Measurements from ENCODE around the gene TIGD1. TPM values are rescaled to one million over a fixed set of nuclear protein-coding genes. Genes with fewer than 3 reads are reported as not detected.

The TIGD1 gene
- total and polyA plus RNA-seq, 2 of the 13 experiments (the other 11 are each of a cell fraction or from before 2014, with no cell fraction given): 3.5 to 9.5 TPM

GRCh38 chr2:232526372-232526941, 23.9 kb downstream of the TIGD1 start (continued):
- no peak for TF ChIP-seq MYNN (CRISPR knock-in tag; IDR thresholded peaks at IDR 0.05; ENCODE audit: low read depth)
- 0 out of 2 replicates have a peak, but pooled peaks have one; percentile 33 for TF ChIP-seq THAP9 (CRISPR knock-in tag; IDR thresholded peaks at IDR 0.05; ENCODE audit: borderline replicate concordance)
- TF ChIP-seq, protein P1, sequence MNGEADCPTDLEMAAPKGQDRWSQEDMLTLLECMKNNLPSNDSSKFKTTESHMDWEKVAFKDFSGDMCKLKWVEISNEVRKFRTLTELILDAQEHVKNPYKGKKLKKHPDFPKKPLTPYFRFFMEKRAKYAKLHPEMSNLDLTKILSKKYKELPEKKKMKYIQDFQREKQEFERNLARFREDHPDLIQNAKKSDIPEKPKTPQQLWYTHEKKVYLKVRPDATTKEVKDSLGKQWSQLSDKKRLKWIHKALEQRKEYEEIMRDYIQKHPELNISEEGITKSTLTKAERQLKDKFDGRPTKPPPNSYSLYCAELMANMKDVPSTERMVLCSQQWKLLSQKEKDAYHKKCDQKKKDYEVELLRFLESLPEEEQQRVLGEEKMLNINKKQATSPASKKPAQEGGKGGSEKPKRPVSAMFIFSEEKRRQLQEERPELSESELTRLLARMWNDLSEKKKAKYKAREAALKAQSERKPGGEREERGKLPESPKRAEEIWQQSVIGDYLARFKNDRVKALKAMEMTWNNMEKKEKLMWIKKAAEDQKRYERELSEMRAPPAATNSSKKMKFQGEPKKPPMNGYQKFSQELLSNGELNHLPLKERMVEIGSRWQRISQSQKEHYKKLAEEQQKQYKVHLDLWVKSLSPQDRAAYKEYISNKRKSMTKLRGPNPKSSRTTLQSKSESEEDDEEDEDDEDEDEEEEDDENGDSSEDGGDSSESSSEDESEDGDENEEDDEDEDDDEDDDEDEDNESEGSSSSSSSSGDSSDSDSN (CRISPR knock-in tag; IDR thresholded peaks at IDR 0.05): peak; percentile 16; the same call in 1 of the 2 replicates
- no peak for TF ChIP-seq HNRNPLL (IDR thresholded peaks at IDR 0.05; ENCODE audit: low read depth, low read length, poor library complexity, severe bottlenecking)
- 0 out of 2 replicates have a peak, but pooled peaks have one; percentile 22 for TF ChIP-seq ZNF350 (CRISPR knock-in tag; IDR thresholded peaks at IDR 0.05; ENCODE audit: borderline replicate concordance, low read depth)
- 0 out of 2 replicates have a peak, but pooled peaks have one; percentile 45 for TF ChIP-seq ZNF567 (CRISPR knock-in tag; IDR thresholded peaks at IDR 0.05; ENCODE audit: borderline replicate concordance)
- TF ChIP-seq ZNF556 (CRISPR knock-in tag; IDR thresholded peaks at IDR 0.05; ENCODE audit: borderline replicate concordance): 0 out of 2 replicates have a peak, but pooled peaks have one; percentile 26
- TF ChIP-seq CAMTA2 (CRISPR knock-in tag; IDR thresholded peaks at IDR 0.05; ENCODE audit: borderline replicate concordance): no peak
- no peak for TF ChIP-seq TFDP2 (CRISPR knock-in tag; IDR thresholded peaks at IDR 0.05)
- TF ChIP-seq ZNF740 (CRISPR knock-in tag; IDR thresholded peaks at IDR 0.05): no peak
- no peak for TF ChIP-seq ZNF160 (CRISPR knock-in tag; IDR thresholded peaks at IDR 0.05)
- TF ChIP-seq, protein P2, sequence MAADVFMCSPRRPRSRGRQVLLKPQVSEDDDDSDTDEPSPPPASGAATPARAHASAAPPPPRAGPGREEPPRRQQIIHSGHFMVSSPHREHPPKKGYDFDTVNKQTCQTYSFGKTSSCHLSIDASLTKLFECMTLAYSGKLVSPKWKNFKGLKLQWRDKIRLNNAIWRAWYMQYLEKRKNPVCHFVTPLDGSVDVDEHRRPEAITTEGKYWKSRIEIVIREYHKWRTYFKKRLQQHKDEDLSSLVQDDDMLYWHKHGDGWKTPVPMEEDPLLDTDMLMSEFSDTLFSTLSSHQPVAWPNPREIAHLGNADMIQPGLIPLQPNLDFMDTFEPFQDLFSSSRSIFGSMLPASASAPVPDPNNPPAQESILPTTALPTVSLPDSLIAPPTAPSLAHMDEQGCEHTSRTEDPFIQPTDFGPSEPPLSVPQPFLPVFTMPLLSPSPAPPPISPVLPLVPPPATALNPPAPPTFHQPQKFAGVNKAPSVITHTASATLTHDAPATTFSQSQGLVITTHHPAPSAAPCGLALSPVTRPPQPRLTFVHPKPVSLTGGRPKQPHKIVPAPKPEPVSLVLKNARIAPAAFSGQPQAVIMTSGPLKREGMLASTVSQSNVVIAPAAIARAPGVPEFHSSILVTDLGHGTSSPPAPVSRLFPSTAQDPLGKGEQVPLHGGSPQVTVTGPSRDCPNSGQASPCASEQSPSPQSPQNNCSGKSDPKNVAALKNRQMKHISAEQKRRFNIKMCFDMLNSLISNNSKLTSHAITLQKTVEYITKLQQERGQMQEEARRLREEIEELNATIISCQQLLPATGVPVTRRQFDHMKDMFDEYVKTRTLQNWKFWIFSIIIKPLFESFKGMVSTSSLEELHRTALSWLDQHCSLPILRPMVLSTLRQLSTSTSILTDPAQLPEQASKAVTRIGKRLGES (CRISPR knock-in tag; IDR thresholded peaks at IDR 0.05; ENCODE audit: borderline replicate concordance): no peak
- TF ChIP-seq KAT2B (IDR thresholded peaks at IDR 0.05; ENCODE audit: borderline replicate concordance, low read depth, low read length): no peak
- 0 out of 2 replicates have a peak, but pooled peaks have one; percentile 50 for TF ChIP-seq HNRNPL (IDR thresholded peaks at IDR 0.05; ENCODE audit: low read depth, low read length)
- TF ChIP-seq HOXA3 (CRISPR knock-in tag; IDR thresholded peaks at IDR 0.05): no peak
- no peak for TF ChIP-seq ZNF33B (CRISPR knock-in tag; IDR thresholded peaks at IDR 0.05)
- no peak for TF ChIP-seq NONO (IDR thresholded peaks at IDR 0.05)
- TF ChIP-seq NONO (CRISPR knock-in tag; conservative IDR thresholded peaks at IDR 0.05): 0 out of 2 replicates have a peak, but pooled peaks have one; percentile 35
- no peak for TF ChIP-seq ZNF83 (CRISPR knock-in tag; IDR thresholded peaks at IDR 0.05; ENCODE audit: borderline replicate concordance)
- TF ChIP-seq SMARCC2 (IDR thresholded peaks at IDR 0.05): no peak
